LNCAP (cell line): ENCODE measurements around the gene KIF13A.

Source experiments
- CTCF ChIP-seq: fragments of 450-650 bp; IDR thresholded peaks from 2 replicates; pipeline ENCODE4 v1.5.1; 2017; ENCODE audit warnings: mild to moderate bottlenecking

Gene KIF13A

GRCh38 chr6:17740559-17741220 lies 246.7 kb downstream of the KIF13A start:
- TF ChIP-seq CTCF: no peak

GRCh38 chr6:17737704-17738252 lies 249.7 kb downstream of the KIF13A start:
- TF ChIP-seq CTCF: no peak

GRCh38 chr6:17730078-17730704 lies 257.2 kb downstream of the KIF13A start:
- no peak for TF ChIP-seq CTCF

- TF ChIP-seq CTCF: no peak
Observed at GRCh38 chr6:17729223-17730077, 258.0 kb downstream of the KIF13A start.

- TF ChIP-seq CTCF: no peak
Observed at GRCh38 chr6:17728551-17729222, 258.7 kb downstream of the KIF13A start.

GRCh38 chr6:17725083-17725482 lies 262.4 kb downstream of the KIF13A start:
- TF ChIP-seq CTCF: no peak

GRCh38 chr6:17724341-17724740 lies 263.1 kb downstream of the KIF13A start:
- no peak for TF ChIP-seq CTCF
